Brain pericyte (primary cell): Measurements from ENCODE around the gene SCD.
"Not testable (repeated sequence)": the region's sequence is repeated elsewhere in the genome, so short reads cannot be mapped to it uniquely, and the experiment has no call there.

Experiments
- DNase-seq: peaks from one replicate; pipeline ENCODE4 v3.0.0-alpha.2; 2012; ENCODE audit warnings: low read depth, low spot score

The SCD gene

GRCh38 chr10:100362570-100363496, 15.8 kb downstream of the SCD start:
- DNase-seq, result no peak

- no peak for DNase-seq
Observed at GRCh38 chr10:100364175-100364574, 17.1 kb downstream of the SCD start.

GRCh38 chr10:100364735-100365391, 17.8 kb downstream of the SCD start:
- DNase-seq, result no peak

- DNase-seq, result no peak
Observed at GRCh38 chr10:100368721-100369120, 21.7 kb downstream of the SCD start.

- DNase-seq, result no peak
Observed at GRCh38 chr10:100370714-100371481, 23.9 kb downstream of the SCD start.

- no peak for DNase-seq
Observed at GRCh38 chr10:100371482-100372027, 24.5 kb downstream of the SCD start.

GRCh38 chr10:100372415-100373297, 25.6 kb downstream of the SCD start:
- no peak for DNase-seq

GRCh38 chr10:100373298-100374199, 26.5 kb downstream of the SCD start:
- DNase-seq, result peak; percentile 95

GRCh38 chr10:100374200-100374655, 27.2 kb downstream of the SCD start:
- no peak for DNase-seq

GRCh38 chr10:100374677-100375353, 27.8 kb downstream of the SCD start:
- DNase-seq, result not testable (repeated sequence)

- not testable (repeated sequence) for DNase-seq
Observed at GRCh38 chr10:100376656-100377055, 29.6 kb downstream of the SCD start.

- DNase-seq, result no peak
Observed at GRCh38 chr10:100377830-100378229, 30.8 kb downstream of the SCD start.

- no peak for DNase-seq
Observed at GRCh38 chr10:100380400-100380799, 33.4 kb downstream of the SCD start.

GRCh38 chr10:100382553-100382952, 35.5 kb downstream of the SCD start:
- DNase-seq, result no peak

GRCh38 chr10:100383251-100383650, 36.2 kb downstream of the SCD start:
- no peak for DNase-seq

GRCh38 chr10:100391163-100392002, 44.4 kb downstream of the SCD start:
- DNase-seq, result no peak

- no peak for DNase-seq
Observed at GRCh38 chr10:100392686-100393003, 45.6 kb downstream of the SCD start.

- DNase-seq, result no peak
Observed at GRCh38 chr10:100395626-100396025, 48.6 kb downstream of the SCD start.
